ENCODE measurements around the gene HAUS5. TPM values are rescaled to one million over a fixed set of nuclear protein-coding genes. Genes with fewer than 3 reads are reported as not detected.
A peak's percentile ranks its signal among the peaks of the same experiment; 100 is the strongest.

The HAUS5 gene, protein sequence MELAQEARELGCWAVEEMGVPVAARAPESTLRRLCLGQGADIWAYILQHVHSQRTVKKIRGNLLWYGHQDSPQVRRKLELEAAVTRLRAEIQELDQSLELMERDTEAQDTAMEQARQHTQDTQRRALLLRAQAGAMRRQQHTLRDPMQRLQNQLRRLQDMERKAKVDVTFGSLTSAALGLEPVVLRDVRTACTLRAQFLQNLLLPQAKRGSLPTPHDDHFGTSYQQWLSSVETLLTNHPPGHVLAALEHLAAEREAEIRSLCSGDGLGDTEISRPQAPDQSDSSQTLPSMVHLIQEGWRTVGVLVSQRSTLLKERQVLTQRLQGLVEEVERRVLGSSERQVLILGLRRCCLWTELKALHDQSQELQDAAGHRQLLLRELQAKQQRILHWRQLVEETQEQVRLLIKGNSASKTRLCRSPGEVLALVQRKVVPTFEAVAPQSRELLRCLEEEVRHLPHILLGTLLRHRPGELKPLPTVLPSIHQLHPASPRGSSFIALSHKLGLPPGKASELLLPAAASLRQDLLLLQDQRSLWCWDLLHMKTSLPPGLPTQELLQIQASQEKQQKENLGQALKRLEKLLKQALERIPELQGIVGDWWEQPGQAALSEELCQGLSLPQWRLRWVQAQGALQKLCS
- 13.1 and 14.4 TPM in 2 replicates for polyA plus RNA-seq
- polyA minus RNA-seq: 5.2 and 7.5 TPM in 2 replicates

DNA sequence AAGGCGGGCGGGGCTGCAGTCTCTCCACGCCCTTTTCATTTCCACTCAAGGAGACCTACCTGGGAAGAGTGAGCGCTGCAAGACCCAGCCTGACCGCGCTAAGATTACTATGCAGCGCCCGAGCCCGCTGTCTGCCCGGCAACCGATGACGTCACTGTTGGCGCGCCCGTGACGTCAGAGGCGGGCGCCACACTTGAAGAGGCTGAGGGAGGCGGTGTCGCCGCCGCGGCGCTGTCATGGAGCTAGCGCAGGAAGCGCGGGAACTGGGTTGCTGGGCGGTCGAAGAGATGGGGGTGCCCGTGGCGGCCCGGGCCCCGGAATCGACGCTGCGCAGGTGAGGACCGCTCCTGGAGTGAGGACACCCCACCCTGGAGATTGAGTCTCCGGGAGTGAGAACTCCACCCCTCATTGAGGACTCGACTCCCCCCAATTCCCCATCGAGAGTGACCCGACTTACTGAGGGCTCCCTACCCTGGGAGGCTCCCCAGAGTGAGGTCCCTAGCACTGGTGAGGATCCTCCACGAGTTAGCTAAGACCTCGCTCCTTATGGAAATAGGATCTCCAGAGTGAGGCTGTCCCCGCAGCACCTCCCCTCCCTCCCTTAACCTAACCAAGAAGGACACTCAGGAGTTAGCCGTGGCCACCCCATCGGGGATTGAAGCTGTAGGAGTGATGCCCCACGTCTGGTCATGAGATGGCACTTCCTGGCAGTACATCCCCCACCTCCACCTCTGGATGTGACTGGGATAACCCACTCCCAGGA, at the start of gene HAUS5:
Gene HAUS5, plus strand, starts transcription at position 177 of the 763 bp plus-strand sequence. Its CDS starts 60 bp downstream, at position 237.
- Histone ChIP-seq H3K4me2 (ENCODE audit: low read length) (peak within 1 kb of the TSS; percentile 87), H3K9ac (ENCODE audit: low read length) (peak within 1 kb of the TSS; percentile 86), H3K9me2 (ENCODE audit: insufficient read depth, low read length) (no peaks in the 10 kb centered on the region), H3K9me3 (ENCODE audit: low read length) (no peaks in the 10 kb centered on the region), H2AFZ (ENCODE audit: low read depth, low read length) (peak within 1 kb of the TSS; percentile 95), H3F3A (ENCODE audit: insufficient read depth, low read length, poor library complexity, severe bottlenecking) (no peaks in the 10 kb centered on the region), H3K36me3 (ENCODE audit: insufficient read depth, low read length) (no peaks in the 10 kb centered on the region), H3K27me3 (ENCODE audit: insufficient read depth, low read depth, low read length) (no peaks in the 10 kb centered on the region), H4K20me1 (ENCODE audit: insufficient read depth) (no peaks in the 10 kb centered on the region), H3K27ac (ENCODE audit: low read length) (peak within 1 kb of the TSS; percentile 34), H3K79me2 (replicated peaks; ENCODE audit: insufficient read depth, low read length) (no peaks in the 10 kb centered on the region), H3K4me3 (ENCODE audit: low read length) (peak within 1 kb of the TSS; percentile 95)
- TF ChIP-seq SMC3 (conservative IDR thresholded peaks at IDR 0.05; ENCODE audit: poor library complexity) (peak; percentile 52), EZH2 (IDR thresholded peaks at IDR 0.05; ENCODE audit: borderline replicate concordance, insufficient read depth, low read length, poor library complexity, severe bottlenecking) (no peak), RAD21 (conservative IDR thresholded peaks at IDR 0.05) (peak; percentile 51), TAF1 (IDR thresholded peaks at IDR 0.05; ENCODE audit: low read depth) (peak; percentile 44), EP300 (conservative IDR thresholded peaks at IDR 0.05; ENCODE audit: poor library complexity, severe bottlenecking) (peak; percentile 75), MXI1 (conservative IDR thresholded peaks at IDR 0.05; ENCODE audit: poor library complexity, severe bottlenecking) (peak; percentile 88), POLR2AphosphoS5 (IDR thresholded peaks at IDR 0.05) (peak; percentile 91)
- TF ChIP-seq, protein P1, sequence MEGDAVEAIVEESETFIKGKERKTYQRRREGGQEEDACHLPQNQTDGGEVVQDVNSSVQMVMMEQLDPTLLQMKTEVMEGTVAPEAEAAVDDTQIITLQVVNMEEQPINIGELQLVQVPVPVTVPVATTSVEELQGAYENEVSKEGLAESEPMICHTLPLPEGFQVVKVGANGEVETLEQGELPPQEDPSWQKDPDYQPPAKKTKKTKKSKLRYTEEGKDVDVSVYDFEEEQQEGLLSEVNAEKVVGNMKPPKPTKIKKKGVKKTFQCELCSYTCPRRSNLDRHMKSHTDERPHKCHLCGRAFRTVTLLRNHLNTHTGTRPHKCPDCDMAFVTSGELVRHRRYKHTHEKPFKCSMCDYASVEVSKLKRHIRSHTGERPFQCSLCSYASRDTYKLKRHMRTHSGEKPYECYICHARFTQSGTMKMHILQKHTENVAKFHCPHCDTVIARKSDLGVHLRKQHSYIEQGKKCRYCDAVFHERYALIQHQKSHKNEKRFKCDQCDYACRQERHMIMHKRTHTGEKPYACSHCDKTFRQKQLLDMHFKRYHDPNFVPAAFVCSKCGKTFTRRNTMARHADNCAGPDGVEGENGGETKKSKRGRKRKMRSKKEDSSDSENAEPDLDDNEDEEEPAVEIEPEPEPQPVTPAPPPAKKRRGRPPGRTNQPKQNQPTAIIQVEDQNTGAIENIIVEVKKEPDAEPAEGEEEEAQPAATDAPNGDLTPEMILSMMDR (IDR thresholded peaks at IDR 0.05; ENCODE audit: poor library complexity, severe bottlenecking): peak; percentile 58
- TF ChIP-seq, protein P2, sequence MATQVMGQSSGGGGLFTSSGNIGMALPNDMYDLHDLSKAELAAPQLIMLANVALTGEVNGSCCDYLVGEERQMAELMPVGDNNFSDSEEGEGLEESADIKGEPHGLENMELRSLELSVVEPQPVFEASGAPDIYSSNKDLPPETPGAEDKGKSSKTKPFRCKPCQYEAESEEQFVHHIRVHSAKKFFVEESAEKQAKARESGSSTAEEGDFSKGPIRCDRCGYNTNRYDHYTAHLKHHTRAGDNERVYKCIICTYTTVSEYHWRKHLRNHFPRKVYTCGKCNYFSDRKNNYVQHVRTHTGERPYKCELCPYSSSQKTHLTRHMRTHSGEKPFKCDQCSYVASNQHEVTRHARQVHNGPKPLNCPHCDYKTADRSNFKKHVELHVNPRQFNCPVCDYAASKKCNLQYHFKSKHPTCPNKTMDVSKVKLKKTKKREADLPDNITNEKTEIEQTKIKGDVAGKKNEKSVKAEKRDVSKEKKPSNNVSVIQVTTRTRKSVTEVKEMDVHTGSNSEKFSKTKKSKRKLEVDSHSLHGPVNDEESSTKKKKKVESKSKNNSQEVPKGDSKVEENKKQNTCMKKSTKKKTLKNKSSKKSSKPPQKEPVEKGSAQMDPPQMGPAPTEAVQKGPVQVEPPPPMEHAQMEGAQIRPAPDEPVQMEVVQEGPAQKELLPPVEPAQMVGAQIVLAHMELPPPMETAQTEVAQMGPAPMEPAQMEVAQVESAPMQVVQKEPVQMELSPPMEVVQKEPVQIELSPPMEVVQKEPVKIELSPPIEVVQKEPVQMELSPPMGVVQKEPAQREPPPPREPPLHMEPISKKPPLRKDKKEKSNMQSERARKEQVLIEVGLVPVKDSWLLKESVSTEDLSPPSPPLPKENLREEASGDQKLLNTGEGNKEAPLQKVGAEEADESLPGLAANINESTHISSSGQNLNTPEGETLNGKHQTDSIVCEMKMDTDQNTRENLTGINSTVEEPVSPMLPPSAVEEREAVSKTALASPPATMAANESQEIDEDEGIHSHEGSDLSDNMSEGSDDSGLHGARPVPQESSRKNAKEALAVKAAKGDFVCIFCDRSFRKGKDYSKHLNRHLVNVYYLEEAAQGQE (IDR thresholded peaks at IDR 0.05; ENCODE audit: borderline replicate concordance): peak; percentile 61

DNA sequence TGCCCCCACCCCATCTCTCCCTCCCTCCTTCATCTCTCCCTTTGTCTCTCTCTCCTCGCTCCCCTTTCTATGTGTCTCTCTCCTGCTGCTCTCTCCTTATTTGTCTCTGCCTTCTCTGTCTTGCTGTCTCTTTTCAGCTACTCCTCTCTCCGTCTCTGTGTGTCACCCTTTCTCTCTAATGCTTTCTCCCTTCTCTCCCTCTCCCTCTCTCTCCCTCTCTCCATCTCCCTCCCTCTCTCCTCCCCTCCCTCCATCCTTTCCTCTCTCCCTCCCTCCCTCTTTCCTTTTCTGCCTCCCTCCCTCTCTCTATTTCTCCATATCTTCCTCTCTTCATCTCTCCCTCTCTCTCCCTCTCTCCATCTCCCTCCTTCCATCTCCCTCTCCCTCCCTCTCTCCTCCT, 49.8 kb upstream of the HAUS5 start:
- Histone ChIP-seq H3F3A (ENCODE audit: insufficient read depth, low read length, poor library complexity, severe bottlenecking) (no peaks in the 10 kb centered on the region), H3K9me3 (ENCODE audit: low read length) (no peaks in the 10 kb centered on the region), H3K79me2 (replicated peaks; ENCODE audit: insufficient read depth, low read length) (no peaks in the 10 kb centered on the region), H3K27me3 (ENCODE audit: insufficient read depth, low read depth, low read length) (peaks cover 24% of the 10 kb centered on the region), H3K27ac (ENCODE audit: low read length) (no peak overlapping the region), H3K36me3 (ENCODE audit: insufficient read depth, low read length) (no peaks in the 10 kb centered on the region), H4K20me1 (ENCODE audit: insufficient read depth) (no peaks in the 10 kb centered on the region), H3K9me2 (ENCODE audit: insufficient read depth, low read length) (no peaks in the 10 kb centered on the region), H3K4me2 (ENCODE audit: low read length) (no peak overlapping the region), H3K9ac (ENCODE audit: low read length) (no peak overlapping the region), H2AFZ (ENCODE audit: low read depth, low read length) (no peak overlapping the region), H3K4me3 (ENCODE audit: low read length) (no peak overlapping the region)
- TF ChIP-seq, protein P2 (IDR thresholded peaks at IDR 0.05; ENCODE audit: borderline replicate concordance): no peak
- no peak for TF ChIP-seq SMC3 (conservative IDR thresholded peaks at IDR 0.05; ENCODE audit: poor library complexity)
